Stimulated activated CD8-positive, alpha-beta memory T cell treated with anti-CD3 and anti-CD28 coated beads, Interleukin-15, amount 100 ng/mL, for 48 hours (primary cell): ENCODE results near the gene MAP7.

ENCODE experiments used
- DNase-seq, 2 donors: peaks; one replicate each; pipeline ENCODE4 v3.0.0-alpha.2; 2020; ENCODE audit warnings: low read depth in 2 of 2

The MAP7 gene

DNA sequence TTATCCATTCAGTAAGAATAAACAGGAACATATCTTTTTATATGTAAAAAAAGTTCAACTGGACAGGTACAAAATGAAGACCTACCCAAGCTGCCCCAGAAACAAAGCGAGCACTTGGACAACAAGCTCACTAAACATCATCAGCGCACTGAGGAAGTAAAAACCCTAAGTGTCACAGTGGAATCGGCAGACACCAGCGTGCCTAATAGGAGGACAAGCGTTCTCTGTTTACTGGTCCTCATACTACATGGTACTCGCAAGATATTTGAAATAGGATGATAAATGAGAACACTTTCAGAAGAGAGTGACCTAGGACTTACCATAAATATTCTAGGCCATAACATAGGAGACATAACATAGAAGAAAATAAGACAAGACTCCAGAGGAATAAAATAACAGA is 18.2 kb downstream of the MAP7 start:
- DNase-seq: no peak

- no peak for DNase-seq
Observed at GRCh38 chr6:136529710-136530109, 20.5 kb downstream of the MAP7 start.

DNA sequence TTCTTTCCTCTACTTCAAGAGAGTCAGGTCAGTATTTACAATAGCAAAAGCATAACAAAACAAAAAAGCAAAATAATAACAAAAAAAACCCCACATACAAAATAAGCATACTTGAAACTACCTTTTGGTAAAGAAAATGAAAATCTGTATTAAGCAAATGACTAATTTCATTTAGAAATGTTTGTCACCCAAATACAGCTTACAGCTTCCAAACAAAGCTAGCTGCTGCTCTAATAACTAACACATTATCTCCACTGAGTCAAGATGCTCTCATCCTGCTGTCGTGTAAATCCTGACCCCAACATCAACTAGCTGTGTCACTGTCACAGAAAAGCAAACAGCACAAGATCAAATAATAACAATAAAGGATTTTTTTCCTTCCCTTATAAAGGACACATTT is 21.7 kb downstream of the MAP7 start:
- no peak for DNase-seq

DNA sequence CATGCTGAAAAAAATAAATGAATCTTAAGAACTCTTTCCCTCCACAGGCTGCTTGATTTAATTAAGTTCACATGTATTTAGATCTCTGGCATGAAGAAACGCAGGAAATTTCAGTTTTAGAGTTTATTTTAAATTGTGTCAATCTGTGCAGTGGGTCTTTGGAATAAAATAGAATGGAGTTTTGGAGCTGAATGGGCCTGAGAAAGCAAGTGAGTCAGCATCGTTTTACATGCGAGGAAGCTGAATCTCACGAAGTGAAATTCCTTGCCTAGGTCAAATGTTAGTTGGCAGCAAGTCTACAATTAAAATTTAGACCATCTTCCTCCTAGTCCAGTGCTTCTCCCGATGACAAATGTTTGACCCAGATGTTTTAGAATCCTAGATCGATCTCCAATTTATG is 22.4 kb downstream of the MAP7 start:
- no peak for DNase-seq

DNA sequence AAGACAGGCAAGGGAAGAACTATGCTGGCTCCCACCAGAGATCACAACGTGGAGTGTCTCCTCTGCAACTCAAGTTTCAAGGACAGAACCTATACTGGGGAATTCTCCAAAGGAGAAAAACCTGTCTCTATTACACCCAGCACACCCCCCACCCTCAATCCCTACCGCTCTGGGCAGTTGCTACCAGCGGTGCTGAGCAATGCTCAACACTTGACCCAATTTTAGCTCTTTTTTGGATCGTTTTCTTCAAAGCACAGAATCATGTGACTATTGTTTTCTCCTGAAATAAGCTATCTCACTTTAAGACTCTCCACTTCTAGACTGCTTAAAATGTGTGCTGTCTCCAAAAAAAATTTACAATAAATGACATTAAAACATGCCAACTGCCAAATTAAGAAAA is 23.3 kb downstream of the MAP7 start:
- DNase-seq: no peak

GRCh38 chr6:136526196-136526930 is 23.9 kb downstream of the MAP7 start:
- DNase-seq: no peak

GRCh38 chr6:136525586-136526195 is 24.5 kb downstream of the MAP7 start:
- no peak for DNase-seq

- no peak for DNase-seq
Observed at GRCh38 chr6:136524936-136525413, 25.2 kb downstream of the MAP7 start.

DNA sequence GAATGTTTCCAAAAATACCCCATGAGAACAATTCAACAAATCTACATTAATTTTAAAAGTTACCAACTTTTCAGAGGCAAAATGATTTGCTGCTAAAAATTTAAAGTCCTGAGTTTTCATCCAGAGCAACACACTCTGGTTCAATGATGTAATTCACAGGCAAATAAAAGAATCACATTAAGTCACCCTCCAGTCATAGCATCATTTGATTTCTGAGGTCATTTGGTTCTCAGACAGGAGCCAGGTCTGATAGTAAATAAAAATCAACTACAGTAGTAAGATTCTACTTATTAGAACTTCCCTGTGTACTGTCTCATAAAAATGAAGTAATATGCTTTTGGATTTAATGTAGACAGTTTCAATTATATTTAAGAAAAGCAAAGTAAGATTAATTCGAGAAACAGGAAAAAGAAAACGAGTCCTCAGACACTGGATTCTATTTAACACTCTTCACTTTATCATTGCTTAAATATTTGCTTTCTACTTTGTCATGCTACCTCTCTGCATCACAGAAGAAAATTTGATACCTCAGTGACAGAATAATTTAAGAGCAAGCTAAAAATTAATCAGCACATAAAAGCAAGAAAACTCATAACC is 25.8 kb downstream of the MAP7 start:
- DNase-seq: no peak

DNA sequence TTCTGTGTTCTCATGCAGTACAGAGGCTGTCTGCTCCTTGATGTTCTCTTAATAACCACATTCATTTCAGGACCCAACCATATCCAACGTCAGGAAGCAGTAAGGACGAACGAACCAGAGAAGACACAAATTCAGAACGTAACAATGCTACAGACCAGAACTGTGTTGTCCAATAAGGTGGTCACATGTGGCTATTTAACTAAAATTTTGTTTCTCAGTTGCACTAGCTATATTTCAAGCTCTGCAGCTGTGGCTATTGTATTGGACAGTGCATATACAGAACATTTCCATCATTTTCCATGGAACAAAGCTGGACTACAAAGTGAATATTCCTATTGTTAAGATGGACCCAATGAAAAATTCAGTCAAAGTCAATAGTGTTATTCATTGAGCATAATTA is 27.0 kb downstream of the MAP7 start:
- no peak for DNase-seq

- DNase-seq: no peak
Observed at GRCh38 chr6:136522636-136523035, 27.6 kb downstream of the MAP7 start.

DNA sequence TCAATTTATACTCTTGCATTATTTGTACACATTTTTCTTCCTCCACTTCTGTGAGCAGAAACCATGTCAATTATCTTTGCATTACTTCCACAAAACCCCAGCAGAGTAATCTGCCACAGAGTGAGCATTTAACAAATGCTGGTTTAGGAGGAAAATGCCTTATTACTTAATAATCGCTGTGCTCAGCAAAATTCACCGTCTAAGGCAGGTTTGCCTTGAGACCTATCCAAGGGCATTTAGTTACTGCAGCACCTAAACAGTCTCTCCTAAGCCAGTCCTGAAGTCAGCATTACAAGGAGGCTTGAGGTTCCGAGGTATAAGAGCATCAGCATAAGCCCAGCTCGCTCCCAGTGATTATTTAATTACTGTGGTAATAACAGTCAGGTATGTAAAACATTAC is 28.3 kb downstream of the MAP7 start:
- DNase-seq: no peak

DNA sequence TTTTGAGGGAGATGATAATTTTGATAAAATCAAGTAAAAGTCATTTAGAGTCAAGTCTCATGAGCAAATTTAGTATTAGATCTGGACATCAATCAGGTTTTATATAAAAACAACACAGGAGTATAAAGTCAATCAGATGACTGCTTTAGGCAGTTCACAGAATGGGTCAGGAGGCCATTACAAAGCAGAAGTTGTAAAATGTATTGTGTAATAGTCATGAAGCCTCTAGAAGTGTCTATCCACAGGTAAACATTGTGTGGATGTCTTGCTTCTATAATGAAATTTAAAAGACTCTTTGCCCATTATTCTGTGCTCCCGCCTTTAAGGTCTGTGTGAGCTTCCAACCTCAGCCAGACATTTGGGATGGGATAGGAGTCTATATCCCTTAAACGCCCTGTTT is 28.8 kb downstream of the MAP7 start:
- DNase-seq: no peak

DNA sequence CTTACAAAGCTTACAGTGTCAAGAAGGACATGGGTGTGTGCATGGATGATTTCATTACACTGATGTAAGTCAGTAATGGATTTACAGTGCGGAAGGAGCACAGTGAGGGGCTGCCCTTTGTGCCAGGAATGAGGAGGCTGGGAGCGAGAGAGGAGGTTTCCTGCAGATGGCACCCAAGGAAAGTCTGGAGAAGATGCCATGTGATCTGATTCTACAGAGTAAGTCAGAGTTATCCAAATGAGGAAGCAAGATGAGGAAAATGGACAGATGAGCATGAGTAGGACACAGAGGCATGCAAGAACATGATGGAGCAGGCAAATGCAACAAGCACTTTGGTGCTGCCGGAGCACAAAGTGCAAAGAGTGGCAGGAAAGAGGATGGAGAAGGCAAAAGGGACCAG is 29.7 kb downstream of the MAP7 start:
- no peak for DNase-seq

DNA sequence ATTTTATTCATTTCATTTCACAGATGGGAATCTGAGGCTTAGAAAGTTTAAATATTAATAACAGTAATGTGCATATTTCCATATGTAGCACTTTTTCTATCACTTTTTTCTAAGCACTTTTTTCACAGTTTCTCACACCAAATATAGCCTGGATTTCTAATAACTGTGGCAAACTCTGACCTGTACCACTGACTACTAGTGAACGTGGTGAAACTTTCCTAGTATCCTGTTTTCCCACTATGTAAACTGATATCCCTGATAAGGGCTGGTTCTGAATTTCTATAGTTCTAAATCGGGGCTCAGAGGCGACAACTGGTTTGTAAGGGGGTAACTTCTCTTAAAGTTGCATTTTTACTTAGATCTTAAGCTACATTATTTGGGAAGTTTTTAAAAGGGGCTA is 32.6 kb downstream of the MAP7 start:
- DNase-seq: no peak

GRCh38 chr6:136517002-136517401 is 33.2 kb downstream of the MAP7 start:
- no peak for DNase-seq

GRCh38 chr6:136514591-136514990 is 35.6 kb downstream of the MAP7 start:
- no peak for DNase-seq

- no peak for DNase-seq
Observed at GRCh38 chr6:136511926-136512325, 38.3 kb downstream of the MAP7 start.

GRCh38 chr6:136511397-136511796 is 38.8 kb downstream of the MAP7 start:
- DNase-seq: no peak

- DNase-seq: peak in 1 of 2 donors; percentile 13
Observed at GRCh38 chr6:136510782-136511181, 39.4 kb downstream of the MAP7 start.

- no peak for DNase-seq
Observed at GRCh38 chr6:136510299-136510698, 39.9 kb downstream of the MAP7 start.

- DNase-seq: no peak
Observed at GRCh38 chr6:136508725-136509392, 41.4 kb downstream of the MAP7 start.
